Epithelial cell of esophagus (primary cell): Measurements from ENCODE around the gene LRP1.

Experiments
- DNase-seq: peaks from one replicate; pipeline ENCODE4 v3.0.0; 2010; ENCODE audit warnings: low read depth
- H3K4me3 ChIP-seq: 2 replicates; pipeline ENCODE4 v1.5.1; 2011; ENCODE audit warnings: mild to moderate bottlenecking, low read length, control low read depth
- CTCF ChIP-seq: IDR thresholded peaks from 2 replicates; pipeline ENCODE4 v1.5.1; 2011; ENCODE audit warnings: low read depth, mild to moderate bottlenecking, low read length, control low read depth, inconsistent platforms; ENCODE audit not compliant: insufficient read depth; ENCODE audit errors: missing control alignments

LRP1 gene

GRCh38 chr12:57194253-57194652 is 66.0 kb downstream of the LRP1 start:
- no peak for DNase-seq
- no peak overlapping the region for H3K4me3 ChIP-seq
- TF ChIP-seq CTCF: no peak

GRCh38 chr12:57195186-57195585 is 66.9 kb downstream of the LRP1 start:
- no peak for DNase-seq
- TF ChIP-seq CTCF: no peak
- H3K4me3 ChIP-seq: no peak overlapping the region

GRCh38 chr12:57195611-57196371 is 67.5 kb downstream of the LRP1 start:
- TF ChIP-seq CTCF: no peak
- H3K4me3 ChIP-seq: no peak overlapping the region
- no peak for DNase-seq

- no peak overlapping the region for H3K4me3 ChIP-seq
- DNase-seq: no peak
- TF ChIP-seq CTCF: no peak
Measured at GRCh38 chr12:57196439-57196838, 68.2 kb downstream of the LRP1 start.

DNA sequence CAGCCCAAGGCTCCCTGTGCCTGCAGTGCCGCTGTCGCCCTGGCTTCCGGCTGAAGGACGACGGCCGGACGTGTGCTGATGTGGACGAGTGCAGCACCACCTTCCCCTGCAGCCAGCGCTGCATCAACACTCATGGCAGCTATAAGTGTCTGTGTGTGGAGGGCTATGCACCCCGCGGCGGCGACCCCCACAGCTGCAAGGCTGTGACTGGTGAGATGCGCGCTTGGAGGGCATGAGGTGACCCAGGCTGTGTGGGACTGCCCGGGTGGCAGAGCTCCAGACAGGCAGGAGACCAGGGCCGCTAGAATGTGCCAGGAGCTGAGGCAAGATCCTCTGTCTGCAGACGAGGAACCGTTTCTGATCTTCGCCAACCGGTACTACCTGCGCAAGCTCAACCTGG is 68.7 kb downstream of the LRP1 start:
- TF ChIP-seq CTCF: no peak
- no peak for DNase-seq
- H3K4me3 ChIP-seq: no peak overlapping the region

DNA sequence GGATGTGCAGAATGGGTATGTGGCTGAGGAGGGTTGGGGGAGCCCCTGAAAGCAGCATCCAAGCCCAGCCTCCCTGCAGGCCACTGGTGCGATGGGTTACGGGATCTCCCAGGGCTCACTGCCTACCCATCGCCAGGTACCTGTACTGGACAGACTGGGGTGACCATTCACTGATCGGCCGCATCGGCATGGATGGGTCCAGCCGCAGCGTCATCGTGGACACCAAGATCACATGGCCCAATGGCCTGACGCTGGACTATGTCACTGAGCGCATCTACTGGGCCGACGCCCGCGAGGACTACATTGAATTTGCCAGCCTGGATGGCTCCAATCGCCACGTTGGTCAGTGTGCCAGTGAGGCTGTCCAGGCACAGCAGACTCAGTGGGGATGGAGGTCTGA is 70.0 kb downstream of the LRP1 start:
- H3K4me3 ChIP-seq: no peak overlapping the region

More for the DNA sequence above, 70.0 kb downstream of the LRP1 start:
- TF ChIP-seq CTCF: no peak
- DNase-seq: no peak
